ENCODE data around the gene DMXL1. TPM values are rescaled to one million over a fixed set of nuclear protein-coding genes. Genes with fewer than 3 reads are reported as not detected.
A peak's percentile ranks its signal among the peaks of the same experiment; 100 is the strongest.
"Not testable (repeated sequence)": the region's sequence is repeated elsewhere in the genome, so short reads cannot be mapped to it uniquely, and the experiment has no call there.

The DMXL1 gene
- total and polyA plus RNA-seq, 4 donors, result 10.5 to 69.7 (median 34.3) TPM

- no peaks in the 10 kb centered on the region for H3K4me1 ChIP-seq (ENCODE audit: control insufficient read depth in 1 of 2, insufficient read depth in 2 of 2, low read length in 2 of 2)
- H3K27ac ChIP-seq (ENCODE audit: low read depth in 1 of 2, low read length in 2 of 2), result no peak overlapping the region
- ATAC-seq (ENCODE audit: low FRiP score) (no peak), DNase-seq (no peak)
- no peak overlapping the region for H3K4me3 ChIP-seq (ENCODE audit: low read length in 2 of 2)
- intact Hi-C loops (cut with DNase I), result no loop called here
- no peaks in the 10 kb centered on the region for H3K36me3 ChIP-seq (ENCODE audit: control insufficient read depth in 1 of 2, insufficient read depth in 2 of 2, low read length in 1 of 2)
- no peaks in the 10 kb centered on the region for H3K27me3 ChIP-seq (ENCODE audit: control insufficient read depth in 1 of 2, insufficient read depth in 2 of 2, low read length in 1 of 2)
- H3K9me3 ChIP-seq (ENCODE audit: control insufficient read depth, low read length), result no peaks in the 10 kb centered on the region
Measured at GRCh38 chr5:119058979-119059529, 11.8 kb upstream of the DMXL1 start.

DNA sequence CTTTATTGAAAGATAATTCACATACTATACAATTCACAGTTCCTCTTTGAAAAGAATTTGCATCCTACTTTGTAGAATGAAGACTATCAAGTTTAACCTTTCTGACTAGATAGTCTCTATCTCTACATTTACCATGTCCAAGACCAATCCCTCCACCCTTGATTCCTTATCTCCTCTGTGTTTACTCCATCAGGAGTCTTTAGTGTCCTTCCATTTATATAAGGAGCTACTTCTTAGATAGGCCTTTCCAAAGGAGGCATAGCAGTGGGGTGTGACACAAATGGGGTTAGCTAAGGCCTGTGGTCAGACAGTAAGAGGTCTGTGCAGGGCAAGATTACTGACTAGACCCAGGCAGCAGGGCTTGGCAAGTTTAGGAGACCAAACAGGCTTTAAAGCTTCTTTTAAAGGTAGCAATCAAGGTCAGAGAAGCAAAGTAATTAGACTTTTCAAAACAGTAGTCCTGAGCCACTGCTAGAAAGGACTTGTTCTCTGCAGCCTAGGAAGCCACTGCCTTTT lies 11.1 kb upstream of the DMXL1 start:
- intact Hi-C loops (cut with DNase I), result no loop called here
- H3K27me3 ChIP-seq (ENCODE audit: control insufficient read depth in 1 of 2, insufficient read depth in 2 of 2, low read length in 1 of 2), result no peaks in the 10 kb centered on the region
- ATAC-seq (ENCODE audit: low FRiP score), result no peak
- H3K36me3 ChIP-seq (ENCODE audit: control insufficient read depth in 1 of 2, insufficient read depth in 2 of 2, low read length in 1 of 2), result no peaks in the 10 kb centered on the region
- no peaks in the 10 kb centered on the region for H3K4me1 ChIP-seq (ENCODE audit: control insufficient read depth in 1 of 2, insufficient read depth in 2 of 2, low read length in 2 of 2)
- no peak overlapping the region for H3K4me3 ChIP-seq (ENCODE audit: low read length in 2 of 2)
- no peak overlapping the region for H3K27ac ChIP-seq (ENCODE audit: low read depth in 1 of 2, low read length in 2 of 2)
- H3K9me3 ChIP-seq (ENCODE audit: control insufficient read depth, low read length), result no peaks in the 10 kb centered on the region
- DNase-seq, result no peak

- H3K36me3 ChIP-seq (ENCODE audit: control insufficient read depth in 1 of 2, insufficient read depth in 2 of 2, low read length in 1 of 2), result no peaks in the 10 kb centered on the region
- no peaks in the 10 kb centered on the region for H3K9me3 ChIP-seq (ENCODE audit: control insufficient read depth, low read length)
- no peak overlapping the region for H3K4me3 ChIP-seq (ENCODE audit: low read length in 2 of 2)
- DNase-seq, result no peak
- no peaks in the 10 kb centered on the region for H3K27me3 ChIP-seq (ENCODE audit: control insufficient read depth in 1 of 2, insufficient read depth in 2 of 2, low read length in 1 of 2)
- ATAC-seq (ENCODE audit: low FRiP score), result no peak
- intact Hi-C loops (cut with DNase I), result no loop called here
- no peaks in the 10 kb centered on the region for H3K4me1 ChIP-seq (ENCODE audit: control insufficient read depth in 1 of 2, insufficient read depth in 2 of 2, low read length in 2 of 2)
- no peak overlapping the region for H3K27ac ChIP-seq (ENCODE audit: low read depth in 1 of 2, low read length in 2 of 2)
- WGBS, 2 donors, result 48 to 49% methylated on average over 5 of the region's 5 CpGs
Measured at GRCh38 chr5:119063579-119064379, 7.1 kb upstream of the DMXL1 start.

DNA sequence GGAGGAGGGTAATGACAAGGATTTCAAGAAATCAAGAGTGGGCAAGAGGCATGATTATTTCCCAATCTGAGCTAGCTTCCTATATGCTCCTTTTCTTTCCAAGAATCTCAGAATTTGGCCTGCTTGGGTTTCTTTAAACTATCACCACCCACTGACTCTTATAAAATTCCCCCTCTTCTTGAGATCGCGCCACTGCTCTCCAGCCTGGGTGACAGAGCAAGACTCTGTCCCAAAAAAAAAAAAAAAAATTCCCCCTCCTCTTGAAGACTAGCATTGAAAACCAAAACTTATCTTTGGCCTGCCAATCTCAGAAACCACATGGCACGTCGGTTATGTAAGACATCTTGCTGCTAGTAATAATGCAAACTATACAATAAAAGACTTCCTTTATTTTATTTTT lies 3.4 kb upstream of the DMXL1 start:
- intact Hi-C loops (cut with DNase I), result no loop called here
- ATAC-seq (ENCODE audit: low FRiP score) (no peak), DNase-seq (no peak)
- no peaks in the 10 kb centered on the region for H3K9me3 ChIP-seq (ENCODE audit: control insufficient read depth, low read length)
- H3K27me3 ChIP-seq (ENCODE audit: control insufficient read depth in 1 of 2, insufficient read depth in 2 of 2, low read length in 1 of 2), result no peaks in the 10 kb centered on the region
- no peak overlapping the region for H3K4me3 ChIP-seq (ENCODE audit: low read length in 2 of 2)
- no peaks in the 10 kb centered on the region for H3K36me3 ChIP-seq (ENCODE audit: control insufficient read depth in 1 of 2, insufficient read depth in 2 of 2, low read length in 1 of 2)
- no peaks in the 10 kb centered on the region for H3K4me1 ChIP-seq (ENCODE audit: control insufficient read depth in 1 of 2, insufficient read depth in 2 of 2, low read length in 2 of 2)
- 93 to 96% methylated on average over 4 of the region's 4 CpGs for WGBS, 2 donors
- H3K27ac ChIP-seq (ENCODE audit: low read depth in 1 of 2, low read length in 2 of 2), result no peak overlapping the region

DNA sequence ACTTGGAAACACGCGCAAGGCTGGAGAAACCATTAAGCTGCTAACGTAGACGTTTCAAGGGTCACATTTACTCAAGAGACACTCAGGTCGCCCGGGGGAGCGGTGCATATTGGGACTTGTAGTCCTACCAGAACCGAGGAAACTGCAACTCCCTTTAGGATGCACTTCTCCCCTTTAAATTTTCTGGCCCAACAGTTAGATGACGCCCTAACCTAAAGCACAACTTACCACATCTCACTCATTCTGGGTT lies 384 bp upstream of the DMXL1 start:
- peak; percentile 92 for ATAC-seq (ENCODE audit: low FRiP score)
- Histone ChIP-seq H3K4me1 (ENCODE audit: control insufficient read depth in 1 of 2, insufficient read depth in 2 of 2, low read length in 2 of 2) (peaks cover 0 to 4% of the 10 kb centered on the region in 2 donors), H3K4me3 (ENCODE audit: low read length in 2 of 2) (peak overlapping the region; percentile 29 to 72), H3K27ac (ENCODE audit: low read depth in 1 of 2, low read length in 2 of 2) (peak overlapping the region; percentile 52 to 65), H3K9me3 (ENCODE audit: control insufficient read depth, low read length) (no peaks in the 10 kb centered on the region), H3K27me3 (ENCODE audit: control insufficient read depth in 1 of 2, insufficient read depth in 2 of 2, low read length in 1 of 2) (no peaks in the 10 kb centered on the region), H3K36me3 (ENCODE audit: control insufficient read depth in 1 of 2, insufficient read depth in 2 of 2, low read length in 1 of 2) (no peaks in the 10 kb centered on the region)
- DNase-seq, result peak; percentile 92
- WGBS, 2 donors, result 0% methylated on average over 9 of the region's 9 CpGs
- intact Hi-C loops (cut with DNase I), result loop anchor here in 1 of 2 donors (2.0 kb wide), 1 partner anchor 264 kb away; no protein-coding TSS in a partner anchor

GRCh38 chr5:119071561-119071995 lies 691 bp downstream of the DMXL1 start:
- ATAC-seq (ENCODE audit: low FRiP score), result peak; percentile 27
- 0 to 1% methylated on average over 21 to 22 of the region's 22 CpGs for WGBS, 2 donors
- peaks cover 0 to 4% of the 10 kb centered on the region in 2 donors for H3K4me1 ChIP-seq (ENCODE audit: control insufficient read depth in 1 of 2, insufficient read depth in 2 of 2, low read length in 2 of 2)
- no peaks in the 10 kb centered on the region for H3K9me3 ChIP-seq (ENCODE audit: control insufficient read depth, low read length)
- intact Hi-C loops (cut with DNase I), result loop anchor here in 1 of 2 donors (2.0 kb wide), 1 partner anchor 263 kb away; no protein-coding TSS in a partner anchor
- H3K36me3 ChIP-seq (ENCODE audit: control insufficient read depth in 1 of 2, insufficient read depth in 2 of 2, low read length in 1 of 2), result no peaks in the 10 kb centered on the region
- peak overlapping the region; percentile 30 to 45 for H3K27ac ChIP-seq (ENCODE audit: low read depth in 1 of 2, low read length in 2 of 2)
- no peaks in the 10 kb centered on the region for H3K27me3 ChIP-seq (ENCODE audit: control insufficient read depth in 1 of 2, insufficient read depth in 2 of 2, low read length in 1 of 2)
- peak overlapping the region; percentile 79 to 81 for H3K4me3 ChIP-seq (ENCODE audit: low read length in 2 of 2)
- DNase-seq, result no peak

- DNase-seq (no peak), ATAC-seq (ENCODE audit: low FRiP score) (no peak)
- intact Hi-C loops (cut with DNase I), result loop anchor here in 1 of 2 donors (2.0 kb wide), 1 partner anchor 84 kb away; the partner anchor contains the start of gene DTWD2
- WGBS, 2 donors, result 77 to 82% methylated on average over 2 of the region's 2 CpGs
- Histone ChIP-seq H3K9me3 (ENCODE audit: control insufficient read depth, low read length) (no peaks in the 10 kb centered on the region), H3K36me3 (ENCODE audit: control insufficient read depth in 1 of 2, insufficient read depth in 2 of 2, low read length in 1 of 2) (no peaks in the 10 kb centered on the region), H3K4me3 (ENCODE audit: low read length in 2 of 2) (no peak overlapping the region), H3K27me3 (ENCODE audit: control insufficient read depth in 1 of 2, insufficient read depth in 2 of 2, low read length in 1 of 2) (no peaks in the 10 kb centered on the region), H3K27ac (ENCODE audit: low read depth in 1 of 2, low read length in 2 of 2) (no peak overlapping the region), H3K4me1 (ENCODE audit: control insufficient read depth in 1 of 2, insufficient read depth in 2 of 2, low read length in 2 of 2) (peaks cover 0 to 4% of the 10 kb centered on the region in 2 donors)
Measured at GRCh38 chr5:119072496-119072895, 1.6 kb downstream of the DMXL1 start.

DNA sequence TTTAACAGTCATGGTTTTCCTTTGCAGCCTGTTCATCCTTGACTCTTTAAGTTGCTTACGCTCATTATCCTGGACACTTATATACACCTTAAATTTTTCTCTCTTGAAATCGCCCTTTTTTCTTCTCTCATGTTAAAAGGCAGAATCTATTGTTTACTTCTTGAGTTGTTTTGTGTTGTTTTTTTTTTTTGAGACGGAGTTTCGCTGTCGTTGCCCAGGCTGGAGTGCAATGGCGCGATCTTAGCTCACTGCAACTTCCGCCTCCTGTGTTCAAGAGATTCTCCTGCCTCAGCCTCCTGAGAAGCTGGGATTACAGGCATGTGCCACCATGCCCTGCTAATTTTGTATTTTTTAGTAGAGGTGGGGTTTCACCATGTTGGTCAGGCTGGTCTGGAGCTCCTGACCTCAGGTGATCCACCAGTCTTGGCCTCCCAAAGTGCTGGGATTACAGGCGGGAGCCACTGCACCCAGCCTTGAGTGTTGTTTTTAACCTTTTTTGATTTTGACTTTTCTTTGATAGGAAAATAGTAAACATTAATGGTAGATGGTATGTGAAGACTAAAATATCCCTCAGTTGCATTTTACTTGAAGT lies 3.0 kb downstream of the DMXL1 start:
- intact Hi-C loops (cut with DNase I), result loop anchor here in 1 of 2 donors (2.0 kb wide), 1 partner anchor 85 kb away; the partner anchor contains the start of gene DTWD2
- DNase-seq; H3K27ac ChIP-seq (ENCODE audit: low read depth in 1 of 2, low read length in 2 of 2); H3K4me1 ChIP-seq (ENCODE audit: control insufficient read depth in 1 of 2, insufficient read depth in 2 of 2, low read length in 2 of 2); ATAC-seq (ENCODE audit: low FRiP score); H3K36me3 ChIP-seq (ENCODE audit: control insufficient read depth in 1 of 2, insufficient read depth in 2 of 2, low read length in 1 of 2); H3K9me3 ChIP-seq (ENCODE audit: control insufficient read depth, low read length); H3K4me3 ChIP-seq (ENCODE audit: low read length in 2 of 2); H3K27me3 ChIP-seq (ENCODE audit: control insufficient read depth in 1 of 2, insufficient read depth in 2 of 2, low read length in 1 of 2): not testable (repeated sequence)
- WGBS, 2 donors, result 93 to 95% methylated on average over 9 of the region's 9 CpGs

Data from aorta (tissue), 5 donors.